ENCODE measurements around the gene CTNNA2.

GRCh38 chr2:80149991-80150390 is 637.1 kb downstream of the CTNNA2 start:
- TF ChIP-seq CTCF (IDR thresholded peaks at IDR 0.05) = no peak
- TF ChIP-seq POLR2A (IDR thresholded peaks at IDR 0.05) = no peak

Data from uterus (tissue), 2 donors.